ENCODE data around the gene CDH5. TPM values are rescaled to one million over a fixed set of nuclear protein-coding genes. Genes with fewer than 3 reads are reported as not detected.
A peak's percentile ranks its signal among the peaks of the same experiment; 100 is the strongest.

The CDH5 gene
- total RNA-seq, 1 experiment from 2014 or later, result 0.26 TPM

- no TSS peak for BruUV-seq (replicated peaks)
- H3K4me3 ChIP-seq (ENCODE audit: low read depth, low read length, poor library complexity, severe bottlenecking), result peak overlapping the region; percentile 21
- ChIA-PET CTCF (no interaction called here), POLR2A (ENCODE audit: low non-redundant PET) (no interaction called here)
- H3K27me3 ChIP-seq (replicated peaks; ENCODE audit: insufficient read depth, low read depth, low read length, poor library complexity), result peaks cover 83% of the 10 kb centered on the region
- no peaks in the 10 kb centered on the region for H3K36me3 ChIP-seq (ENCODE audit: insufficient read depth, low read length, poor library complexity, severe bottlenecking)
- DNase-seq (ENCODE audit: low spot score), result no peak
- no peak overlapping the region for H3K27ac ChIP-seq (ENCODE audit: low read depth, low read length, poor library complexity, severe bottlenecking)
- intact Hi-C loops (cut with micrococcal nuclease; ENCODE audit: unreplicated experiment), result no loop called here
- no peaks in the 10 kb centered on the region for H3K9me3 ChIP-seq (ENCODE audit: low read depth, low read length, poor library complexity, severe bottlenecking)
- TF ChIP-seq EZH2 (IDR thresholded peaks at IDR 0.05; ENCODE audit: borderline replicate concordance, low read depth, low read length, poor library complexity, severe bottlenecking) (peak; percentile 97), CTCF (conservative IDR thresholded peaks at IDR 0.05; ENCODE audit: low read depth, low read length) (no peak)
- H3K4me1 ChIP-seq (ENCODE audit: insufficient read depth, low read length, poor library complexity, severe bottlenecking), result no peaks in the 10 kb centered on the region
Measured at GRCh38 chr16:66427871-66428681, 61.6 kb downstream of the CDH5 start.

GRCh38 chr16:66428682-66429251 is 62.3 kb downstream of the CDH5 start:
- TF ChIP-seq CTCF (conservative IDR thresholded peaks at IDR 0.05; ENCODE audit: low read depth, low read length) (no peak), EZH2 (IDR thresholded peaks at IDR 0.05; ENCODE audit: borderline replicate concordance, low read depth, low read length, poor library complexity, severe bottlenecking) (no peak)
- DNase-seq (ENCODE audit: low spot score), result no peak
- CTCF ChIA-PET, result no interaction called here
- H3K27ac ChIP-seq (ENCODE audit: low read depth, low read length, poor library complexity, severe bottlenecking), result no peak overlapping the region
- no TSS peak for BruUV-seq (replicated peaks)
- no peak overlapping the region for H3K4me3 ChIP-seq (ENCODE audit: low read depth, low read length, poor library complexity, severe bottlenecking)
- no peaks in the 10 kb centered on the region for H3K9me3 ChIP-seq (ENCODE audit: low read depth, low read length, poor library complexity, severe bottlenecking)
- peaks cover 82% of the 10 kb centered on the region for H3K27me3 ChIP-seq (replicated peaks; ENCODE audit: insufficient read depth, low read depth, low read length, poor library complexity)
- no peaks in the 10 kb centered on the region for H3K4me1 ChIP-seq (ENCODE audit: insufficient read depth, low read length, poor library complexity, severe bottlenecking)
- intact Hi-C loops (cut with micrococcal nuclease; ENCODE audit: unreplicated experiment), result no loop called here
- H3K36me3 ChIP-seq (ENCODE audit: insufficient read depth, low read length, poor library complexity, severe bottlenecking), result no peaks in the 10 kb centered on the region
- POLR2A ChIA-PET (ENCODE audit: low non-redundant PET), result no interaction called here

DNA sequence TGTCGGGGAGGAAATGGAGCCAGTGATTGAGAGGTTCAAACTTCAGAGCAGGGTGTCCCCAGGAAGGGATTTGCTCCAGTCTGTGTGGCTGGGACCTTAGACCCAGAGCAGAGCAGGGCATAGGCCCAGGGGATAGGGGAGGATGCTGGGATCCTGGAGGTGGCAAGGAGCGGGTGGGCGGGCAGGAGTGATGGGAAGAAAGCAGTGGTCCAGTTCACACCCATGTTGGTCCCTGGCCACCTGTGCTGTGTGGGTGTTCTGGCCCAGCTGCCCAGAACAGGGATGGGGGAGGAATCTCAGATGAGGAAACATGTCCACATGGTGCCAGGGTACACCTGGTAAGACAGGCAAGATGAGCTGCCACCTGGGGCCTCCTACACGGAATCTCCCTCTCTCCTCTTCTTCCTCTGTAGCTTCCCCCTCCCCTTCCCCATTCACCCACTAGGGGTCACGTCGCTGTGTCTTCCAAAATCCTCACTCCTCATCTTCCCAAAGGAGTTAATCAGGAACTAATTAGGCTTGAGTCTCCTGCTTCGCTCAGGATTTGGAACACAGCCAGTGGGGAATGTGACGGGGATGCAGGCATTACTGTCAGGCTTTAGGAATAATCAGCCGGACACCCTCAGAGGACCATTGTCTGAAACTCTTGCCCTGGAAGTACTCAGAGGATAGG is 62.9 kb downstream of the CDH5 start:
- ChIA-PET CTCF (no interaction called here), POLR2A (ENCODE audit: low non-redundant PET) (no interaction called here)
- TF ChIP-seq CTCF (conservative IDR thresholded peaks at IDR 0.05; ENCODE audit: low read depth, low read length) (0 out of 2 replicates have a peak, but pooled peaks have one; percentile 7), EZH2 (IDR thresholded peaks at IDR 0.05; ENCODE audit: borderline replicate concordance, low read depth, low read length, poor library complexity, severe bottlenecking) (no peak)
- no peaks in the 10 kb centered on the region for H3K36me3 ChIP-seq (ENCODE audit: insufficient read depth, low read length, poor library complexity, severe bottlenecking)
- no peak overlapping the region for H3K27ac ChIP-seq (ENCODE audit: low read depth, low read length, poor library complexity, severe bottlenecking)
- BruUV-seq (replicated peaks), result no TSS peak
- no peaks in the 10 kb centered on the region for H3K9me3 ChIP-seq (ENCODE audit: low read depth, low read length, poor library complexity, severe bottlenecking)
- intact Hi-C loops (cut with micrococcal nuclease; ENCODE audit: unreplicated experiment), result no loop called here
- peaks cover 76% of the 10 kb centered on the region for H3K27me3 ChIP-seq (replicated peaks; ENCODE audit: insufficient read depth, low read depth, low read length, poor library complexity)
- H3K4me3 ChIP-seq (ENCODE audit: low read depth, low read length, poor library complexity, severe bottlenecking), result no peak overlapping the region
- DNase-seq (ENCODE audit: low spot score), result no peak
- no peaks in the 10 kb centered on the region for H3K4me1 ChIP-seq (ENCODE audit: insufficient read depth, low read length, poor library complexity, severe bottlenecking)

All from A673 (cell line).